ENCODE data around the gene AFTPH.

Gene AFTPH

DNA sequence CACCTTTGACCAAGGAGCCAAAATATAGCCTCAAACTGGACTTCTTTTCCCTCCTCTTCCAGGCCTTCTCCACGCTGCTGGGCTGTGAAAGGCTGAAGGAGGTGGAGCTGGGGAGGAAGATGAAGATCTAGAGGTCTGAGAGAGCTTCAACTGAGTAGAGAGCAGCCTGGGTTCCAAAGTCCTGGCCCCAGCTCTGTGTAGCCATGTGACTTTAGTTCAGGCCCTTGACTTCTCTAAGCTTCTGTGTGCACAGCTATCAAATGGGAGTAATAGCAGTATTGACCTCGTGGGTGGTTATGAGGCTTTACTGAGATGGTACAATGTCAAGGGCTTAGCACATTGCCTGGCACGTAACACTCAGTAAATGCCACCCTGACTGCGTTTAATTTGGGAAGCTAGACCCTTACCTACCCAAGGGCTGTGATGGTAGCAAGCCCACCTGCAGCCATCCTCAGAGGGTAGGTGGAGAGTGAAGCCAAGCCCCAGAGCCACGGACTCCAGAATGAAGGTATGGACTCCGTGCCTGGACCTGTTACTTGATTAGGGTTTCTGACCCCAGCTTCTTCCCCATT is 91.2 kb downstream of the AFTPH start:
- no peaks in the 10 kb centered on the region for H3F3A ChIP-seq (ENCODE audit: control insufficient read depth, insufficient read depth)
- no peaks in the 10 kb centered on the region for H3K4me1 ChIP-seq (ENCODE audit: control insufficient read depth, low read length)
- no peak overlapping the region for H3K4me3 ChIP-seq (ENCODE audit: low read length)
- TF ChIP-seq EZH2phosphoT487 (IDR thresholded peaks at IDR 0.05; ENCODE audit: borderline replicate concordance, low read length) = no peak
- TF ChIP-seq, protein P1, sequence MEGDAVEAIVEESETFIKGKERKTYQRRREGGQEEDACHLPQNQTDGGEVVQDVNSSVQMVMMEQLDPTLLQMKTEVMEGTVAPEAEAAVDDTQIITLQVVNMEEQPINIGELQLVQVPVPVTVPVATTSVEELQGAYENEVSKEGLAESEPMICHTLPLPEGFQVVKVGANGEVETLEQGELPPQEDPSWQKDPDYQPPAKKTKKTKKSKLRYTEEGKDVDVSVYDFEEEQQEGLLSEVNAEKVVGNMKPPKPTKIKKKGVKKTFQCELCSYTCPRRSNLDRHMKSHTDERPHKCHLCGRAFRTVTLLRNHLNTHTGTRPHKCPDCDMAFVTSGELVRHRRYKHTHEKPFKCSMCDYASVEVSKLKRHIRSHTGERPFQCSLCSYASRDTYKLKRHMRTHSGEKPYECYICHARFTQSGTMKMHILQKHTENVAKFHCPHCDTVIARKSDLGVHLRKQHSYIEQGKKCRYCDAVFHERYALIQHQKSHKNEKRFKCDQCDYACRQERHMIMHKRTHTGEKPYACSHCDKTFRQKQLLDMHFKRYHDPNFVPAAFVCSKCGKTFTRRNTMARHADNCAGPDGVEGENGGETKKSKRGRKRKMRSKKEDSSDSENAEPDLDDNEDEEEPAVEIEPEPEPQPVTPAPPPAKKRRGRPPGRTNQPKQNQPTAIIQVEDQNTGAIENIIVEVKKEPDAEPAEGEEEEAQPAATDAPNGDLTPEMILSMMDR (IDR thresholded peaks at IDR 0.05; ENCODE audit: low read depth, low read length, poor library complexity, severe bottlenecking) = no peak
- no peaks in the 10 kb centered on the region for H3K9me2 ChIP-seq (replicated peaks; ENCODE audit: control insufficient read depth, low read length)
- H3K9me3 ChIP-seq (ENCODE audit: control insufficient read depth, insufficient read depth, low read length) = no peaks in the 10 kb centered on the region
- no peaks in the 10 kb centered on the region for H3K27me3 ChIP-seq (ENCODE audit: control insufficient read depth, low read length)
- H3K79me2 ChIP-seq (ENCODE audit: control insufficient read depth, low read length) = no peaks in the 10 kb centered on the region
- H3K4me2 ChIP-seq (ENCODE audit: low read length) = no peak overlapping the region
- H3K27ac ChIP-seq (ENCODE audit: low read depth, low read length) = no peak overlapping the region
- H3K36me3 ChIP-seq (ENCODE audit: control insufficient read depth, low read length) = no peaks in the 10 kb centered on the region
- no peaks in the 10 kb centered on the region for H4K20me1 ChIP-seq (ENCODE audit: control insufficient read depth, insufficient read depth, low read depth, low read length)

DNA sequence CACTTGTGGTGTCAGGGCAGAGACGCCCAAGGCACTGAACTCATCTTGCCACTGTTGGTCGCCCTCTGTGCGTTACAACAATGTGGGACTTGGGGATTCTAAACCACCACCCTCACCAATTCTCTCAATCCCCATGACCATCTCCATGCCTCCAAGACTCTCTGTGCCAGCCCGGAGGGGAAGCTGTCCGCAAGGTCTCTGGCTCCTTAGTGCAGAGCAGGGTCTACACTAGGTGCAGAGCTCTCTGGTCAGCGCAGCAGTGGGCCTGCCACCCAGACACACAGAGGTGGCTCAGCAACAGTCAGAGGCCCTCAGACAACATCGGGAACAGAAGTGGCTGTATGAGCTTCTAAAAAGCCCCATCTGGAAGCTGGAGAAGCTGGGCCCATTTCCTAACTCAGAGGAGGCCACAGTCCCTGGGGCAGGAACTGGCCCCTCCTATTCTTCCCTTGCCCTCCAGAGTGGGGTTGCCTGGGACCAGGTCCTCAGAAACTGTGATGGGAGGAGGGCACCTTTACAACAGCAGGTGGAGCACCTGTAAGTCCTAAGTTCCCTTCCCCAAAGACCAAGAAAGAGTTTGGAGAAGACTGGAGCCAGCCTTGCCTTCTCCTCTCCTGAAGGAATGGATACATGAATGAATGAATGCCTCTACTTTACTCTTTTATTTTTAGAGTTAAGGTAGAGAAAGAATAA is 91.9 kb downstream of the AFTPH start:
- H3K4me1 ChIP-seq (ENCODE audit: control insufficient read depth, low read length) = no peaks in the 10 kb centered on the region
- H4K20me1 ChIP-seq (ENCODE audit: control insufficient read depth, insufficient read depth, low read depth, low read length) = no peaks in the 10 kb centered on the region
- no peaks in the 10 kb centered on the region for H3F3A ChIP-seq (ENCODE audit: control insufficient read depth, insufficient read depth)
- no peaks in the 10 kb centered on the region for H3K27me3 ChIP-seq (ENCODE audit: control insufficient read depth, low read length)
- H3K9me2 ChIP-seq (replicated peaks; ENCODE audit: control insufficient read depth, low read length) = no peaks in the 10 kb centered on the region
- TF ChIP-seq, protein P1 (IDR thresholded peaks at IDR 0.05; ENCODE audit: low read depth, low read length, poor library complexity, severe bottlenecking) = no peak
- TF ChIP-seq EZH2phosphoT487 (IDR thresholded peaks at IDR 0.05; ENCODE audit: borderline replicate concordance, low read length) = no peak
- no peaks in the 10 kb centered on the region for H3K9me3 ChIP-seq (ENCODE audit: control insufficient read depth, insufficient read depth, low read length)
- H3K4me3 ChIP-seq (ENCODE audit: low read length) = no peak overlapping the region
- no peak overlapping the region for H3K4me2 ChIP-seq (ENCODE audit: low read length)
- H3K27ac ChIP-seq (ENCODE audit: low read depth, low read length) = no peak overlapping the region
- H3K36me3 ChIP-seq (ENCODE audit: control insufficient read depth, low read length) = no peaks in the 10 kb centered on the region
- no peaks in the 10 kb centered on the region for H3K79me2 ChIP-seq (ENCODE audit: control insufficient read depth, low read length)

DNA sequence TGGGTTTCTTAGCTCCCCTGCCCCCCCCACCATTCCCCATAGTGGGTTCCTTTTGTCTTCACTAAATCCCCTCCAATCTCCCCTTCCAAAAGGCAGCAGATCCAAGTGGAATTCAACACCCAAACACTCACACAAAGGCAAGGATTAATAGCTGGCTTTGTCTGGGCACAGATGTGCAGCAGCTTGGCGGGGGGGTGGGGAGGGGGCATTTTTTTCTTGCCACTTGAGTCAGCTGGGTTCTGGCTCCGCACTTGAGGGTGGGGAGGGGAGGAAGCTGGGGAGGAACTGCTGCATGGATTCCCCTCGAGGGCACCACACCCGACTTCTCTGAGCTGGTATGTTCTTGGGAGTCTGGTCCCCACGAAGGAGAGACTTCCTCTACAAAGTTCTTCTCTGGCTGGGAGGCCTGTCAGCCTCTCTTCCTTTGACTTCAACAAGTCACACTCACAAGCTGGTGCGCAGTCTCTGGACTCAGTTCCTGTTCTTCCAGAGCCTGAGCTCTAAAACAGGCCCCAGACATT is 93.6 kb downstream of the AFTPH start:
- TF ChIP-seq, protein P1 (IDR thresholded peaks at IDR 0.05; ENCODE audit: low read depth, low read length, poor library complexity, severe bottlenecking) = no peak
- no peak for TF ChIP-seq EZH2phosphoT487 (IDR thresholded peaks at IDR 0.05; ENCODE audit: borderline replicate concordance, low read length)
- no peak overlapping the region for H3K27ac ChIP-seq (ENCODE audit: low read depth, low read length)
- H3K4me3 ChIP-seq (ENCODE audit: low read length) = no peak overlapping the region

More for the DNA sequence above, 93.6 kb downstream of the AFTPH start:
- no peaks in the 10 kb centered on the region for H3K9me2 ChIP-seq (replicated peaks; ENCODE audit: control insufficient read depth, low read length)
- no peaks in the 10 kb centered on the region for H3K27me3 ChIP-seq (ENCODE audit: control insufficient read depth, low read length)
- no peaks in the 10 kb centered on the region for H3K79me2 ChIP-seq (ENCODE audit: control insufficient read depth, low read length)
- H3K9me3 ChIP-seq (ENCODE audit: control insufficient read depth, insufficient read depth, low read length) = no peaks in the 10 kb centered on the region
- no peaks in the 10 kb centered on the region for H3K4me1 ChIP-seq (ENCODE audit: control insufficient read depth, low read length)
- H4K20me1 ChIP-seq (ENCODE audit: control insufficient read depth, insufficient read depth, low read depth, low read length) = no peaks in the 10 kb centered on the region
- H3F3A ChIP-seq (ENCODE audit: control insufficient read depth, insufficient read depth) = no peaks in the 10 kb centered on the region
- H3K36me3 ChIP-seq (ENCODE audit: control insufficient read depth, low read length) = no peaks in the 10 kb centered on the region
- no peak overlapping the region for H3K4me2 ChIP-seq (ENCODE audit: low read length)
